Heart left ventricle (tissue), 13 donors: ENCODE data around the gene TCP1.

Source experiments
- POLR2A ChIP-seq, 2 donors: fragments of 450-650 bp; IDR thresholded peaks; one replicate each; pipeline ENCODE4 v1.6.1; 2017; ENCODE audit warnings: antibody characterized with exemption in 2 of 2, mild to moderate bottlenecking in 2 of 2, moderate library complexity in 2 of 2
- TF ChIP-seq, protein P1 (sequence below), 12 donors: fragments of 200-600 bp; sonication (generic) in 4 of 12; IDR thresholded peaks; one replicate each; pipeline versions ENCODE4 v1.5.0 to v1.8.0; 2018 to 2022; ENCODE audit warnings: antibody characterized with exemption in 12 of 12, mild to moderate bottlenecking in 5 of 12
- donor health status: ischemic (EF 13 %, LVEDD 7.1; RV severe dilation, severe dysfunction).
- donor health status: DM: no; HTN: yes; CAD: no.
- donor health status: DM: no; HTN: no; CAD: no.
- donor health status: ischemic (EF 25% LVEDD 6.9; RV normal size, moderate dysfunction).
- donor health status: ischemic (EF 25% LVEDD 5.7; RV mildly dilated, moderate dysfunction).
- donor health status: ischemic (EF 35%, LVEDD 5.7; RV mildly dilated, moderate dysfunction).
- donor health status: nonischemic (EF 11% LVEDD 7.7; RV severe dilation, severe dysfunction).
- donor health status: DM: yes; HTN: yes; CAD: no.
- donor health status: PGD.
- donor health status: ischemic (EF 29% LVEDD 5.4; RV normal size, mild dysfunction).
- donor health status: nonischemic (EF 23%, LVEDD 6.1; RV moderate dilation, normal function).

DNA sequence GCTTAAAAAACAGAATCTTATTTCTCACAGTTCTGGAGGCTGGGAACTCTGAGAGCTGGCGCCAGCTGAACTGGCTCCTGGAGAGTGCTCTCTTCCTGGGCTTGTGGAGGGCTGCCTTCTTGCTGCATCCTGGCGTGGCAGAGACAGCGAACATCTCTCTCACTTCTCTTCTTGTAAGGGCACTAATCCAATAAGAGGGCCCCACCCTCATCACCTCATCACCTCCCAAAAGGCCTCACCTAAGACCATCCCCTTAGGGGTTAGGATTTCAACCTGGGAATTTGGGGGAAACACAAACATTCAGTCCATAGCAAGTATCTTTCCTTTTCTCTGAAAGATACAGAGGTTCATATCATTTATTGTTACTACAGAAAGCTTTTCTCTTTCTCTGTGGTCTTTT, 34.6 kb upstream of the TCP1 start:
- TF ChIP-seq, protein P1, sequence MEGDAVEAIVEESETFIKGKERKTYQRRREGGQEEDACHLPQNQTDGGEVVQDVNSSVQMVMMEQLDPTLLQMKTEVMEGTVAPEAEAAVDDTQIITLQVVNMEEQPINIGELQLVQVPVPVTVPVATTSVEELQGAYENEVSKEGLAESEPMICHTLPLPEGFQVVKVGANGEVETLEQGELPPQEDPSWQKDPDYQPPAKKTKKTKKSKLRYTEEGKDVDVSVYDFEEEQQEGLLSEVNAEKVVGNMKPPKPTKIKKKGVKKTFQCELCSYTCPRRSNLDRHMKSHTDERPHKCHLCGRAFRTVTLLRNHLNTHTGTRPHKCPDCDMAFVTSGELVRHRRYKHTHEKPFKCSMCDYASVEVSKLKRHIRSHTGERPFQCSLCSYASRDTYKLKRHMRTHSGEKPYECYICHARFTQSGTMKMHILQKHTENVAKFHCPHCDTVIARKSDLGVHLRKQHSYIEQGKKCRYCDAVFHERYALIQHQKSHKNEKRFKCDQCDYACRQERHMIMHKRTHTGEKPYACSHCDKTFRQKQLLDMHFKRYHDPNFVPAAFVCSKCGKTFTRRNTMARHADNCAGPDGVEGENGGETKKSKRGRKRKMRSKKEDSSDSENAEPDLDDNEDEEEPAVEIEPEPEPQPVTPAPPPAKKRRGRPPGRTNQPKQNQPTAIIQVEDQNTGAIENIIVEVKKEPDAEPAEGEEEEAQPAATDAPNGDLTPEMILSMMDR (IDR thresholded peaks at IDR 0.05): no peak
- TF ChIP-seq POLR2A (IDR thresholded peaks at IDR 0.05): no peak
